Left colon (tissue), 2 donors: Measurements from ENCODE around the gene SLC39A13. TPM values are rescaled to one million over a fixed set of nuclear protein-coding genes. Genes with fewer than 3 reads are reported as not detected.

Experiments used
- ATAC-seq: fragments of 200-7000 bp; cut with Tn5 transposase; one replicate; pipeline ENCODE4 v1.9.1; 2020; ENCODE audit warnings: mild to moderate bottlenecking, moderate library complexity
- DNase-seq, 2 donors: peaks; one replicate each; pipeline ENCODE4 v3.0.0-alpha.2; 2020
- intact Hi-C, 2 donors: fragments of 100-400 bp; cut with DNase I in 1 of 2; cut with micrococcal nuclease in 1 of 2; formaldehyde crosslinking; loops; one replicate each; pipeline versions ENCODE4 v1.11.2 to v1.14.0; 2022; cut with DNase I, micrococcal nuclease
- long read RNA-seq: library from polyadenylated mRNA; unstranded; transcript quantifications from one replicate; pipeline ENCODE4 v2.0.0, GENCODE V29; 2021
- total RNA-seq, 2 donors: library from RNA; stranded (reverse); fragmentation: NEBNext Ultra II Directional; extraction: Animal tissue kit (Norgen Biotek cat#: 25700); gene quantifications; one replicate each; pipeline ENCODE4 v1.2.1, GENCODE V29; 2021
- donor health status: DM: no; HTN: no; CAD: no.
- donor health status: DM: yes; HTN: yes; CAD: no.

Gene SLC39A13
- total RNA-seq, result 10 to 100 TPM; 17.9 to 20.2 TPM
- long read RNA-seq, partial matches to known transcripts, result 10 of 33 reads
- long read RNA-seq, other reads (novel, unspliced or antisense), result 22 of 33 reads

- intact Hi-C loops, result no loop called here
- DNase-seq (peak; percentile 93 to 94), ATAC-seq (peak; percentile 88)
These were observed at the start of gene SLC39A13 for GRCh38 chr11:47407746-47408590. Gene SLC39A13, plus strand, starts transcription at chr11:47408590. Its CDS starts 1,505 bp downstream, at chr11:47410095.

DNA sequence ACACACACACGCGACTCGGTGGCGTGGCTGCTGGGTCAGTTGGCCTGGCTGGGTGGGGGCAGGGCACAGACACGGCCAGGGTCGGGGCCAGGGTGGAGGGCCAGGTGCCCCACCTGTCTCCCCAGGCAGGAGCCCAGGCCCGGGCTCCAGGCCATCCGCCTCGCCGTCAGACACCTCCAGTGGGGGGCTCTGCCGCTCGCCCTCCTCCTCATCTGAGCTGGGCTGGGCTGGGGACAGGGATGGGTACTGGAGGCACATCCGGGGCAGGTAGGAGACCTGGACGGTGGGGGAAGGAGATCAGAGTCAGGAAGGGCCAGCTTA is 49.7 kb upstream of the SLC39A13 start:
- no peak for ATAC-seq
- no peak for DNase-seq
- intact Hi-C loops, result no loop called here

DNA sequence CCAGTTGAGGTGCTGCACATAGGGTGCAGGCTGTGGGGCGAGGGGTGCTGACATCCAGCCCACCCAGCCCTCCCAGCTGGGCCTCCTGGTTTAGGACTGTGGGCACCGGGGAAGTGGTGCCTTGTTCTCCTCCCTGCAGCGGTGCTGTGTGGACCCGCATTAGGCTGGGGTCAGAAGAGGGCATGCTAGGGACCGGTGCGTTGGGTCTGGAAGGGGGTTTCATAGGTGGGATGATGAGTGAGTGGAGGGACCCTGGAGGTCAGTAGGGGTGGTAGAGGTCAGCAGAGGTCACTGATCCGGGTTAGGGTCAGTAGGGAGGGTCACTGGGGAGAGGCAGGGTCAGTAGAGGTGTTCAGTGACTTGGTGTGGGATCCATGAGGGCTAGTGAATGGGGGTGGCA is 49.2 kb upstream of the SLC39A13 start:
- ATAC-seq (no peak), DNase-seq (no peak)
- intact Hi-C loops, result no loop called here

GRCh38 chr11:47359586-47359985 is 48.8 kb upstream of the SLC39A13 start:
- no peak for ATAC-seq
- no peak for DNase-seq
- intact Hi-C loops, result no loop called here

- no peak for DNase-seq
- no peak for ATAC-seq
- intact Hi-C loops, result no loop called here
These were observed 48.0 kb upstream of the SLC39A13 start for GRCh38 chr11:47360341-47360740.

- intact Hi-C loops, result no loop called here
- no peak for DNase-seq
- no peak for ATAC-seq
These were observed 47.0 kb upstream of the SLC39A13 start for GRCh38 chr11:47361419-47361818.

GRCh38 chr11:47366020-47366490 is 42.3 kb upstream of the SLC39A13 start:
- intact Hi-C loops, result no loop called here
- ATAC-seq (no peak), DNase-seq (no peak)

- no peak for DNase-seq
- no peak for ATAC-seq
- intact Hi-C loops, result loop anchor here (10.0 kb wide), 2 partner anchors 75 to 85 kb away; partner anchors contain the start of gene RAPSN (in 1 of the 2)
These were observed 38.7 kb upstream of the SLC39A13 start for GRCh38 chr11:47369676-47370075.

GRCh38 chr11:47372422-47372821 is 36.0 kb upstream of the SLC39A13 start:
- DNase-seq, result no peak
- ATAC-seq, result no peak
- intact Hi-C loops, result loop anchor here (10.0 kb wide), 2 partner anchors 72 to 82 kb away; partner anchors contain the start of gene RAPSN (in 1 of the 2)

GRCh38 chr11:47373876-47374719 is 34.3 kb upstream of the SLC39A13 start:
- peak; percentile 91 for ATAC-seq
- DNase-seq, result peak; percentile 65 to 89
- intact Hi-C loops, result loop anchor here (10.0 kb wide), 2 partner anchors 71 to 81 kb away; partner anchors contain the start of gene RAPSN (in 1 of the 2)

GRCh38 chr11:47374720-47375019 is 33.7 kb upstream of the SLC39A13 start:
- no peak for ATAC-seq
- no peak for DNase-seq
- intact Hi-C loops, result loop anchor here (10.0 kb wide), 2 partner anchors 70 to 80 kb away; partner anchors contain the start of gene RAPSN (in 1 of the 2)

DNA sequence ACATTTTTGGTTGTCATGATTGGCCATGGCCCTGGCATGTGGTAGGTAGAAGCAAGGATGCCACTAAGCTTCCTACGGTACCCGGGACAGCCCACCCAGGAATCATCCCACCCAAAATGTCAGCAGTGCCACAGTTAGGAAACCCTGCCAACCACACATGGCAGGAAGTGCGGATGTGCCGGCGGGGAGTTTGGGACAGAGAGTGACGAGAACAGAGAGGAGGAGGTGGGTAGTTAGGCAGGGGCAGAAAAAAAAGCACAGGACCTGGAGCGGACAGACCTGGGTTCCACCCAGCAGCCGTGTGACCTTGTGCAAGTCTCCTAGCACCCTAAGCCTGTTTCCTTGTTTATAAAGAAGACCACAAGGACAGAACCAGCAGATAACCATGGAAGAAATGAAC is 33.4 kb upstream of the SLC39A13 start:
- DNase-seq (no peak), ATAC-seq (no peak)
- intact Hi-C loops, result loop anchor here (10.0 kb wide), 2 partner anchors 70 to 80 kb away; partner anchors contain the start of gene RAPSN (in 1 of the 2)

DNA sequence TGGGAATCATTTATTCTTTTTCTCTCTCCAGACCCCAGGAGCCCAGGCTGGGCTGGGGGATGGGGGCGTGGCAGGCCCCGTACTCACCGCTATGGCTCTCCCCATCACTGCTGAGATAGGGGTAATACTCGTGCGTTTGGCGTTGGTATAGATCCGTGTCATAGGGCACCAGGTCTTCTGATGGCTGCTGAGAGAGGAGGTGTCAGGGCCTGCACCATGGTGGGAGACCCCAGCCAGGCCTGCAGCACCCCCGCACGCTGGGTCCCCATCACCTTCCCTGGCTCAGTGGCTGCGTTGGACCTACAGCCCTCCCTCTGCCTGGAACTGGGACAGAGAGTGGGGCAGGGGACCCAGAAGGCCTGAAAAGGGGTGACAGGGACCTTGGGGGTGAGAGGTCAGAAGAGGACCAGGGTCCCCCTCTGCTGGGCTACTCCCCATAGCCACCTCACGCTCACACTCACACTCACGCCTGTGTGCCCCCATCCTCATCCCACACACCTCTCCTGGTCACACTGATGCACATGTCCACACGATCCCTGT is 32.8 kb upstream of the SLC39A13 start:
- no peak for DNase-seq
- no peak for ATAC-seq

DNA sequence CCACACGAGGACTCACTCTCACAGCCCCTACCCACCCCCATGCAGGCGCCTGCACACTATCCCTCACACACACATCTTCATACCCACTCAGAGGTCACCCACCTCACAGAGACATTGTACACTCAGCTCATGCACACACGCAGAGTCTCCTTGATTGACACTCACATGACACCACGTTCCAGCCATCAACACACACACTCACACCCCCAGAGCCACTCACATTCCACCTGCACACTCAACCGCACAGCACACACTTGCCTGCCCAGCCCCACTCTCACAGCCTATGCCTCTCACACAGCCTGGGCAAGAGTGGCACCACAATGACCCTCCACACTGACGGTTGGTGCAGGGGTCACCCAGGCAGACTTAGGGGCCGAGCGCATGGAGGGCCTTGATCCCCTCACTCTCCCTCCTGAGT is 32.3 kb upstream of the SLC39A13 start:
- DNase-seq (no peak), ATAC-seq (no peak)
- intact Hi-C loops, result loop anchor here (10.0 kb wide), 2 partner anchors 69 to 79 kb away; partner anchors contain the start of gene RAPSN (in 1 of the 2)

More for the DNA sequence above, 32.8 kb upstream of the SLC39A13 start:
- intact Hi-C loops, result loop anchor here (10.0 kb wide), 2 partner anchors 69 to 79 kb away; partner anchors contain the start of gene RAPSN (in 1 of the 2)

- no peak for ATAC-seq
- peak in 1 of 2 donors; percentile 41 for DNase-seq
- intact Hi-C loops, result loop anchor here (10.0 kb wide), 2 partner anchors 68 to 78 kb away; partner anchors contain the start of gene RAPSN (in 1 of the 2)
These were observed 31.6 kb upstream of the SLC39A13 start for GRCh38 chr11:47376525-47377371.

DNA sequence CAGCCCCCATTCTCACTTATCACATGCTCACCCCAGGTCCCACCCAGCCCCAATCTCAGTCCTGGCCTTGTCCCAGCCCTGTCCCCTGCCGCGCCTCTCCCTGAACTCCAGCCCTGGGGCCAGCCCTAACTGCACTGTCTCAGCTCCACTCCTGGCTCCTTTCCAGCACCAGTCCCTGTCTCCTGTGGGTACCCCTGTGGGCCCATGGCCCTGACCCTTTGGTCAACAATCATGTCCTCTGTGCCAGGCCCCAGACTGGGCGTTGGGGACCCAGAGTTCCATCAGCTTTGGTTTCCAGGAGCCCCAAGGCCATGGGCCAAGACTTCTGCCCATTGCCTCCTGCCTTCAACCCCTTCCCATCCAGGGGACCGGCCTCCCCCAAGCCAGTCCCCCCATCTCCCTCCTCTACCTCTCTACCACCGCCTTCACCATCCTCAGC is 30.8 kb upstream of the SLC39A13 start:
- ATAC-seq, result no peak
- DNase-seq, result no peak
- intact Hi-C loops, result loop anchor here (10.0 kb wide), 2 partner anchors 67 to 77 kb away; partner anchors contain the start of gene RAPSN (in 1 of the 2)

GRCh38 chr11:47378010-47378835 is 30.2 kb upstream of the SLC39A13 start, which contains the start of gene SPI1:
Gene SPI1, minus strand, starts transcription at chr11:47378547. Its CDS starts 194 bp downstream, at chr11:47378353.
- DNase-seq (peak; percentile 68 to 72), ATAC-seq (peak; percentile 28)
- intact Hi-C loops, result loop anchor here (10.0 kb wide), 2 partner anchors 67 to 77 kb away; partner anchors contain the start of gene RAPSN (in 1 of the 2)
